GM21367 (cell line): ENCODE results near the gene DLGAP4.
"Not testable (repeated sequence)": the region's sequence is repeated elsewhere in the genome, so short reads cannot be mapped to it uniquely, and the experiment has no call there.

Experiments used
- ATAC-seq: cut with Tn5 transposase; IDR thresholded peaks from one replicate; pipeline ENCODE4 v1.9.1; 2021; ENCODE audit not compliant: unreplicated experiment

The DLGAP4 gene

GRCh38 chr20:36370991-36371790, 65.1 kb downstream of the DLGAP4 start:
- ATAC-seq: no peak

- no peak for ATAC-seq
Observed at GRCh38 chr20:36372666-36373065, 66.5 kb downstream of the DLGAP4 start.

GRCh38 chr20:36373089-36373488, 67.0 kb downstream of the DLGAP4 start:
- ATAC-seq: no peak

- ATAC-seq: no peak
Observed at GRCh38 chr20:36374995-36375394, 68.9 kb downstream of the DLGAP4 start.

- no peak for ATAC-seq
Observed at GRCh38 chr20:36377348-36378326, 71.5 kb downstream of the DLGAP4 start.

GRCh38 chr20:36378686-36379085, 72.5 kb downstream of the DLGAP4 start:
- ATAC-seq: no peak

GRCh38 chr20:36379914-36380313, 73.8 kb downstream of the DLGAP4 start:
- ATAC-seq: not testable (repeated sequence)

- no peak for ATAC-seq
Observed at GRCh38 chr20:36384022-36384619, 78.0 kb downstream of the DLGAP4 start.

- no peak for ATAC-seq
Observed at GRCh38 chr20:36385503-36385902, 79.4 kb downstream of the DLGAP4 start.

- no peak for ATAC-seq
Observed at GRCh38 chr20:36386236-36386635, 80.1 kb downstream of the DLGAP4 start.

- ATAC-seq: no peak
Observed at GRCh38 chr20:36390269-36390668, 84.1 kb downstream of the DLGAP4 start.

GRCh38 chr20:36390719-36391415, 84.7 kb downstream of the DLGAP4 start:
- no peak for ATAC-seq

GRCh38 chr20:36391456-36391855, 85.3 kb downstream of the DLGAP4 start:
- ATAC-seq: no peak

- ATAC-seq: no peak
Observed at GRCh38 chr20:36391955-36392354, 85.8 kb downstream of the DLGAP4 start.

GRCh38 chr20:36392989-36393388, 86.8 kb downstream of the DLGAP4 start:
- ATAC-seq: no peak

- ATAC-seq: no peak
Observed at GRCh38 chr20:36394340-36394965, 88.3 kb downstream of the DLGAP4 start.

GRCh38 chr20:36396340-36396739, 90.2 kb downstream of the DLGAP4 start:
- ATAC-seq: no peak

GRCh38 chr20:36396847-36397630, 90.9 kb downstream of the DLGAP4 start:
- no peak for ATAC-seq

GRCh38 chr20:36398515-36398914, 92.4 kb downstream of the DLGAP4 start:
- no peak for ATAC-seq
